ENCODE data around the gene SPATA45. TPM values are rescaled to one million over a fixed set of nuclear protein-coding genes. Genes with fewer than 3 reads are reported as not detected.

Gene SPATA45
- total RNA-seq, 2 donors from 2014 or later, result not detected

GRCh38 chr1:212824201-212824600 lies 23.2 kb downstream of the SPATA45 start:
- H3K9me3 ChIP-seq (ENCODE audit: control insufficient read depth, low read length, poor library complexity, severe bottlenecking), result peaks cover 6% of the 10 kb centered on the region
- no peak for ATAC-seq
- Mint-ChIP-seq H3K27ac (no peak overlapping the region), H3K36me3 (ENCODE audit: low read depth) (peaks cover 2% of the 10 kb centered on the region), H3K27me3 (no peaks in the 10 kb centered on the region), H3K4me1 (peaks cover 3% of the 10 kb centered on the region), H3K4me3 (no peak overlapping the region)
- no peak for DNase-seq

- H3K4me1 Mint-ChIP-seq, result peaks cover 3% of the 10 kb centered on the region
- H3K4me3 Mint-ChIP-seq, result no peak overlapping the region
- peaks cover 6% of the 10 kb centered on the region for H3K9me3 ChIP-seq (ENCODE audit: control insufficient read depth, low read length, poor library complexity, severe bottlenecking)
- DNase-seq (no peak), ATAC-seq (no peak)
- peaks cover 2% of the 10 kb centered on the region for H3K36me3 Mint-ChIP-seq (ENCODE audit: low read depth)
- H3K27ac Mint-ChIP-seq, result no peak overlapping the region
- H3K27me3 Mint-ChIP-seq, result no peaks in the 10 kb centered on the region
These were observed 24.5 kb downstream of the SPATA45 start for GRCh38 chr1:212822956-212823355.

- H3K27me3 Mint-ChIP-seq, result no peaks in the 10 kb centered on the region
These were observed 26.5 kb downstream of the SPATA45 start for GRCh38 chr1:212820969-212821368.

GRCh38 chr1:212819726-212820125 lies 27.7 kb downstream of the SPATA45 start:
- Mint-ChIP-seq H3K27ac (peak overlapping the region; percentile 71), H3K4me1 (peaks cover 7% of the 10 kb centered on the region)

More at GRCh38 chr1:212820969-212821368, 26.5 kb downstream of the SPATA45 start:
- H3K4me3 Mint-ChIP-seq, result no peak overlapping the region
- peaks cover 6% of the 10 kb centered on the region for H3K9me3 ChIP-seq (ENCODE audit: control insufficient read depth, low read length, poor library complexity, severe bottlenecking)
- ATAC-seq (no peak), DNase-seq (no peak)
- peaks cover 5% of the 10 kb centered on the region for H3K36me3 Mint-ChIP-seq (ENCODE audit: low read depth)
- peaks cover 7% of the 10 kb centered on the region for H3K4me1 Mint-ChIP-seq
- H3K27ac Mint-ChIP-seq, result no peak overlapping the region

GRCh38 chr1:212816567-212817278 lies 30.7 kb downstream of the SPATA45 start:
- no peaks in the 10 kb centered on the region for H3K9me3 ChIP-seq (ENCODE audit: control insufficient read depth, low read length, poor library complexity, severe bottlenecking)
- Mint-ChIP-seq H3K27ac (peak overlapping the region; percentile 61), H3K4me3 (no peak overlapping the region), H3K36me3 (ENCODE audit: low read depth) (peaks cover 5% of the 10 kb centered on the region), H3K4me1 (peaks cover 7% of the 10 kb centered on the region), H3K27me3 (no peaks in the 10 kb centered on the region)
- DNase-seq (no peak), ATAC-seq (no peak)

More at GRCh38 chr1:212819726-212820125, 27.7 kb downstream of the SPATA45 start:
- no peak for DNase-seq
- H3K9me3 ChIP-seq (ENCODE audit: control insufficient read depth, low read length, poor library complexity, severe bottlenecking), result no peaks in the 10 kb centered on the region
- ATAC-seq, result no peak
- Mint-ChIP-seq H3K27me3 (no peaks in the 10 kb centered on the region), H3K4me3 (no peak overlapping the region), H3K36me3 (ENCODE audit: low read depth) (peaks cover 5% of the 10 kb centered on the region)

- Mint-ChIP-seq H3K4me3 (no peak overlapping the region), H3K27me3 (no peaks in the 10 kb centered on the region), H3K4me1 (peaks cover 7% of the 10 kb centered on the region), H3K27ac (no peak overlapping the region), H3K36me3 (ENCODE audit: low read depth) (peaks cover 5% of the 10 kb centered on the region)
- H3K9me3 ChIP-seq (ENCODE audit: control insufficient read depth, low read length, poor library complexity, severe bottlenecking), result no peaks in the 10 kb centered on the region
- DNase-seq (no peak), ATAC-seq (no peak)
These were observed 32.7 kb downstream of the SPATA45 start for GRCh38 chr1:212814537-212815334.

- Mint-ChIP-seq H3K27ac (no peak overlapping the region), H3K27me3 (no peaks in the 10 kb centered on the region), H3K36me3 (ENCODE audit: low read depth) (peaks cover 4% of the 10 kb centered on the region), H3K4me3 (no peak overlapping the region), H3K4me1 (peaks cover 2% of the 10 kb centered on the region)
- no peaks in the 10 kb centered on the region for H3K9me3 ChIP-seq (ENCODE audit: control insufficient read depth, low read length, poor library complexity, severe bottlenecking)
- DNase-seq (no peak), ATAC-seq (no peak)
These were observed 41.7 kb downstream of the SPATA45 start for GRCh38 chr1:212805767-212806166.

GRCh38 chr1:212797681-212798080 lies 49.8 kb downstream of the SPATA45 start:
- H3K4me1 Mint-ChIP-seq, result peaks cover 21% of the 10 kb centered on the region
- no peak overlapping the region for H3K27ac Mint-ChIP-seq
- ATAC-seq, result no peak
- H3K27me3 Mint-ChIP-seq, result no peaks in the 10 kb centered on the region
- no peak for DNase-seq
- peaks cover 10% of the 10 kb centered on the region for H3K36me3 Mint-ChIP-seq (ENCODE audit: low read depth)
- no peaks in the 10 kb centered on the region for H3K9me3 ChIP-seq (ENCODE audit: control insufficient read depth, low read length, poor library complexity, severe bottlenecking)
- H3K4me3 Mint-ChIP-seq, result no peak overlapping the region

- no peaks in the 10 kb centered on the region for H3K9me3 ChIP-seq (ENCODE audit: control insufficient read depth, low read length, poor library complexity, severe bottlenecking)
- Mint-ChIP-seq H3K4me3 (peak overlapping the region; percentile 22), H3K27ac (no peak overlapping the region), H3K27me3 (no peaks in the 10 kb centered on the region), H3K4me1 (peaks cover 28% of the 10 kb centered on the region), H3K36me3 (ENCODE audit: low read depth) (peaks cover 6% of the 10 kb centered on the region)
- DNase-seq (no peak), ATAC-seq (peak; percentile 51)
These were observed 52.9 kb downstream of the SPATA45 start for GRCh38 chr1:212794561-212795014.

GRCh38 chr1:212792396-212792908 lies 55.0 kb downstream of the SPATA45 start:
- no peaks in the 10 kb centered on the region for H3K9me3 ChIP-seq (ENCODE audit: control insufficient read depth, low read length, poor library complexity, severe bottlenecking)
- peak overlapping the region; percentile 99 for H3K27ac Mint-ChIP-seq
- H3K27me3 Mint-ChIP-seq, result no peaks in the 10 kb centered on the region
- no peaks in the 10 kb centered on the region for H3K36me3 Mint-ChIP-seq (ENCODE audit: low read depth)
- H3K4me1 Mint-ChIP-seq, result peaks cover 25% of the 10 kb centered on the region
- DNase-seq, result no peak
- ATAC-seq, result no peak
- peak overlapping the region; percentile 97 for H3K4me3 Mint-ChIP-seq

- Mint-ChIP-seq H3K27ac (peak within 1 kb of the TSS; percentile 99), H3K27me3 (no peaks in the 10 kb centered on the region), H3K4me1 (peaks cover 25% of the 10 kb centered on the region), H3K36me3 (ENCODE audit: low read depth) (no peaks in the 10 kb centered on the region), H3K4me3 (peak within 1 kb of the TSS; percentile 97)
- no peaks in the 10 kb centered on the region for H3K9me3 ChIP-seq (ENCODE audit: control insufficient read depth, low read length, poor library complexity, severe bottlenecking)
- DNase-seq, result peak; percentile 83 to 98 (median 89)
- ATAC-seq, result peak; percentile 91
These were observed 55.6 kb downstream of the SPATA45 start, which contains the start of the genes NSL1 and TATDN3 for GRCh38 chr1:212791676-212792395. NSL1 (minus strand) TSS chr1:212791777; CDS start chr1:212791763, 14 bp downstream. TATDN3 (plus strand) TSS chr1:212791894; CDS start chr1:212791922, 28 bp downstream.

- no peak for DNase-seq
- peaks cover 25% of the 10 kb centered on the region for H3K4me1 Mint-ChIP-seq
- peak; percentile 70 for ATAC-seq
- H3K4me3 Mint-ChIP-seq, result peak overlapping the region; percentile 97
- peak overlapping the region; percentile 99 for H3K27ac Mint-ChIP-seq
- no peaks in the 10 kb centered on the region for H3K36me3 Mint-ChIP-seq (ENCODE audit: low read depth)
- no peaks in the 10 kb centered on the region for H3K27me3 Mint-ChIP-seq
- no peaks in the 10 kb centered on the region for H3K9me3 ChIP-seq (ENCODE audit: control insufficient read depth, low read length, poor library complexity, severe bottlenecking)
These were observed 56.2 kb downstream of the SPATA45 start for GRCh38 chr1:212791261-212791675.
